HL-60 (cell line): ENCODE data around the gene TMEM204.

Experiments
- DNase-seq, 2 experiments: peaks; one replicate each; pipeline ENCODE4 v3.0.0-alpha.2; 2010 to 2020; ENCODE audit warnings: low read depth in 1 of 2, low spot score in 1 of 2
- H3K27ac ChIP-seq: fragments of 250-450 bp; sonication (Bioruptor Pico); replicated peaks from 2 replicates; pipeline ENCODE4 v1.5.1; 2020; ENCODE audit warnings: mild to moderate bottlenecking, moderate library complexity
- H3K27me3 ChIP-seq: fragments of 250-450 bp; sonication (Bioruptor Pico); 2 replicates; pipeline ENCODE4 v1.5.1; 2021; ENCODE audit warnings: mild to moderate bottlenecking, moderate library complexity; ENCODE audit not compliant: insufficient read depth, poor library complexity, severe bottlenecking
- H3K4me3 ChIP-seq: replicated peaks from 2 replicates; pipeline ENCODE4 v1.5.1; 2011; ENCODE audit warnings: mild to moderate bottlenecking, control low read depth, low read length; ENCODE audit not compliant: insufficient read depth
- GABPA ChIP-seq: IDR thresholded peaks from 2 replicates; pipeline ENCODE4 v1.6.1; 2012; ENCODE audit warnings: low read depth
- POLR2AphosphoS5 ChIP-seq: IDR thresholded peaks from 2 replicates; pipeline ENCODE4 v1.6.1; 2012; ENCODE audit warnings: low read depth
- SPI1 ChIP-seq: IDR thresholded peaks from 2 replicates; pipeline ENCODE4 v1.6.1; 2012; ENCODE audit warnings: low read depth, mild to moderate bottlenecking, borderline replicate concordance
- TF ChIP-seq, protein P1 (sequence below): IDR thresholded peaks from one replicate; pipeline ENCODE4 v1.5.1; 2011; ENCODE audit warnings: low read length, control low read depth, inconsistent platforms; ENCODE audit not compliant: insufficient read depth
- TF ChIP-seq, protein P2 (sequence below): IDR thresholded peaks from 2 replicates; pipeline ENCODE4 v1.6.1; 2012; ENCODE audit warnings: low read depth; ENCODE audit not compliant: insufficient replicate concordance

TMEM204 gene

DNA sequence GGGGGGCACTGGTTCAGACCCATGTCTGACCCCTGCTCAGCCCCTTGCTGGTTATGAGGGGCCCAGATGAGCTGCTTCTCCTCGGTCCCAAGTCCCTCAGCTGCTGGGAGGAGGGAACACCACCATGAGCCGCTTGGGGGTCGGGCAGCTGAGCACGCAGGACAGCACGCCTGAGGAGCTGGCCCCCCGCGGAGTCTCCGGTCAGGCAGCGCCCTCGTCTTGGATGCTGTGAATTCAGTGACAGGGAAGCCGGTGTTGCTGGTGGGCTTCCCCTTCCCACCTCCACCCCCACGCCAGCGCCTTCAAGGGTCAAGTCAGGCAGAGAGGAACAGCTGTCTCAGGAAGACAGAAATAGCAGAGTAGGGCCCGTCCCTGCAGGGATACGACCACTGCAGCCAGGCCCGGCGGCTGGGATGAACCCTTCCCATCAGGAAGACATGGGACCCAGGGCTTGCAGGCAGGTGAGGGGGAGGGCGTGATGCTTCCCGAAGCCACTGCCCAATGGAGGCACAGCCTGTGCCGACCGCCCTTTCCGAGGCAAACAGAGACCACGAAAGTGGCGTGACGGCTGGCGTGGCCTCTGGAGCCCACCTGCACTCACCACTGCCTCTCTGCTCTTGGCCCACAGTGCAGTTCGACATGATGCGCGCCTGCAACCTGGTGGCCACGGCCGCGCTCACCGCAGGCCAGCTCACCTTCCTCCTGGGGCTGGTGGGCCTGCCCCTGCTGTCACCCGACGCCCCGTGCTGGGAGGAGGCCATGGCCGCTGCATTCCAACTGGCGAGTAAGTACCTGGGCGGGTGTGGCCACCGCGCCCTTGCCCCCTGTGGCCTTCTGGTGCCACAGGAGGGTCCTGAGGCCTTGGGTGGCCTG, 8.1 kb downstream of the TMEM204 start:
- no peaks in the 10 kb centered on the region for H3K27me3 ChIP-seq
- H3K27ac ChIP-seq: no peak overlapping the region
- H3K4me3 ChIP-seq: no peak overlapping the region
- no peak for DNase-seq
- no peak for TF ChIP-seq POLR2AphosphoS5
- TF ChIP-seq, protein P1, sequence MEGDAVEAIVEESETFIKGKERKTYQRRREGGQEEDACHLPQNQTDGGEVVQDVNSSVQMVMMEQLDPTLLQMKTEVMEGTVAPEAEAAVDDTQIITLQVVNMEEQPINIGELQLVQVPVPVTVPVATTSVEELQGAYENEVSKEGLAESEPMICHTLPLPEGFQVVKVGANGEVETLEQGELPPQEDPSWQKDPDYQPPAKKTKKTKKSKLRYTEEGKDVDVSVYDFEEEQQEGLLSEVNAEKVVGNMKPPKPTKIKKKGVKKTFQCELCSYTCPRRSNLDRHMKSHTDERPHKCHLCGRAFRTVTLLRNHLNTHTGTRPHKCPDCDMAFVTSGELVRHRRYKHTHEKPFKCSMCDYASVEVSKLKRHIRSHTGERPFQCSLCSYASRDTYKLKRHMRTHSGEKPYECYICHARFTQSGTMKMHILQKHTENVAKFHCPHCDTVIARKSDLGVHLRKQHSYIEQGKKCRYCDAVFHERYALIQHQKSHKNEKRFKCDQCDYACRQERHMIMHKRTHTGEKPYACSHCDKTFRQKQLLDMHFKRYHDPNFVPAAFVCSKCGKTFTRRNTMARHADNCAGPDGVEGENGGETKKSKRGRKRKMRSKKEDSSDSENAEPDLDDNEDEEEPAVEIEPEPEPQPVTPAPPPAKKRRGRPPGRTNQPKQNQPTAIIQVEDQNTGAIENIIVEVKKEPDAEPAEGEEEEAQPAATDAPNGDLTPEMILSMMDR: no peak
- no peak for TF ChIP-seq SPI1
- TF ChIP-seq GABPA: no peak
- TF ChIP-seq, protein P2, sequence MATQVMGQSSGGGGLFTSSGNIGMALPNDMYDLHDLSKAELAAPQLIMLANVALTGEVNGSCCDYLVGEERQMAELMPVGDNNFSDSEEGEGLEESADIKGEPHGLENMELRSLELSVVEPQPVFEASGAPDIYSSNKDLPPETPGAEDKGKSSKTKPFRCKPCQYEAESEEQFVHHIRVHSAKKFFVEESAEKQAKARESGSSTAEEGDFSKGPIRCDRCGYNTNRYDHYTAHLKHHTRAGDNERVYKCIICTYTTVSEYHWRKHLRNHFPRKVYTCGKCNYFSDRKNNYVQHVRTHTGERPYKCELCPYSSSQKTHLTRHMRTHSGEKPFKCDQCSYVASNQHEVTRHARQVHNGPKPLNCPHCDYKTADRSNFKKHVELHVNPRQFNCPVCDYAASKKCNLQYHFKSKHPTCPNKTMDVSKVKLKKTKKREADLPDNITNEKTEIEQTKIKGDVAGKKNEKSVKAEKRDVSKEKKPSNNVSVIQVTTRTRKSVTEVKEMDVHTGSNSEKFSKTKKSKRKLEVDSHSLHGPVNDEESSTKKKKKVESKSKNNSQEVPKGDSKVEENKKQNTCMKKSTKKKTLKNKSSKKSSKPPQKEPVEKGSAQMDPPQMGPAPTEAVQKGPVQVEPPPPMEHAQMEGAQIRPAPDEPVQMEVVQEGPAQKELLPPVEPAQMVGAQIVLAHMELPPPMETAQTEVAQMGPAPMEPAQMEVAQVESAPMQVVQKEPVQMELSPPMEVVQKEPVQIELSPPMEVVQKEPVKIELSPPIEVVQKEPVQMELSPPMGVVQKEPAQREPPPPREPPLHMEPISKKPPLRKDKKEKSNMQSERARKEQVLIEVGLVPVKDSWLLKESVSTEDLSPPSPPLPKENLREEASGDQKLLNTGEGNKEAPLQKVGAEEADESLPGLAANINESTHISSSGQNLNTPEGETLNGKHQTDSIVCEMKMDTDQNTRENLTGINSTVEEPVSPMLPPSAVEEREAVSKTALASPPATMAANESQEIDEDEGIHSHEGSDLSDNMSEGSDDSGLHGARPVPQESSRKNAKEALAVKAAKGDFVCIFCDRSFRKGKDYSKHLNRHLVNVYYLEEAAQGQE: no peak

DNA sequence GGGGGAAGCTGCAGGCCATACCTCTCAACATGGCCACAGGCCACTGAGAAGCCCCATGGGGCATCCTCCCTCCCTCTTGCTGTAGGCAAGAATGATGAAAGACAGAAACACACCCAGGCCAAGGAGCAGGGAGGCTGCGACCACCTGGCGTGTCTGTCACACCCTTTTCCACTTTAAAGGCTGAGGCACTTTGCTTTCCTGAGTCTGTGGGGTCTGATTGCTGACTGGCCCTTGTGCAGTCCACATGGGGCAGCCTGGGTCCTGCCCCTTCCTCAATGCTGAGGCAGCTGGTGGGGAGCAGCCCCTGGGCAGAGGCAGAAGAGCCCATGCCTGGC, 8.7 kb downstream of the TMEM204 start:
- Histone ChIP-seq H3K27me3 (no peaks in the 10 kb centered on the region), H3K4me3 (no peak overlapping the region), H3K27ac (no peak overlapping the region)
- TF ChIP-seq, protein P1: no peak
- TF ChIP-seq POLR2AphosphoS5 (no peak), SPI1 (no peak), GABPA (no peak)
- TF ChIP-seq, protein P2: no peak
- no peak for DNase-seq

DNA sequence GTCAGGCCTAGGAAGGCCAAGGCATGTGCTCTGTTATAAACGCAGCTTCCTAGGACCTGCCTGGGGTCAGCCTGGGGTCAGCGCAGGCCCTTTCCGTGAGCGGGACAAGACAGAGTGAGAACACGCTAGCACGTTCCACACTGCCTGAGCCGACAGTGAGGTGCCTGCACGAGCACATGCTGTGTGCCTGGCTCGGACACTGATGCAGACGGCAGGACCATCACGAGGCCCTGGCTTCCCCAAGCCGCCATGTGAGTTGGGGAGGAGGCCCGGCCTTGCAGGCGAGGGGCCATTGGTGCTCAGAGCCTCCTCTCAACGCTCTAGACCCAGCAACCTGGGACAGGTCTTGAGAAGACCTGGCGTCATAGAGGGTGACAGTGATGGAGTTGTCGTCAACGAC, 9.1 kb downstream of the TMEM204 start:
- no peak overlapping the region for H3K27ac ChIP-seq
- no peak overlapping the region for H3K4me3 ChIP-seq
- no peaks in the 10 kb centered on the region for H3K27me3 ChIP-seq
- DNase-seq: no peak
- TF ChIP-seq POLR2AphosphoS5 (no peak), GABPA (no peak), SPI1 (no peak)
- TF ChIP-seq, protein P1: no peak
- TF ChIP-seq, protein P2: no peak
